ENCODE data around the gene NTSR2.

DNA sequence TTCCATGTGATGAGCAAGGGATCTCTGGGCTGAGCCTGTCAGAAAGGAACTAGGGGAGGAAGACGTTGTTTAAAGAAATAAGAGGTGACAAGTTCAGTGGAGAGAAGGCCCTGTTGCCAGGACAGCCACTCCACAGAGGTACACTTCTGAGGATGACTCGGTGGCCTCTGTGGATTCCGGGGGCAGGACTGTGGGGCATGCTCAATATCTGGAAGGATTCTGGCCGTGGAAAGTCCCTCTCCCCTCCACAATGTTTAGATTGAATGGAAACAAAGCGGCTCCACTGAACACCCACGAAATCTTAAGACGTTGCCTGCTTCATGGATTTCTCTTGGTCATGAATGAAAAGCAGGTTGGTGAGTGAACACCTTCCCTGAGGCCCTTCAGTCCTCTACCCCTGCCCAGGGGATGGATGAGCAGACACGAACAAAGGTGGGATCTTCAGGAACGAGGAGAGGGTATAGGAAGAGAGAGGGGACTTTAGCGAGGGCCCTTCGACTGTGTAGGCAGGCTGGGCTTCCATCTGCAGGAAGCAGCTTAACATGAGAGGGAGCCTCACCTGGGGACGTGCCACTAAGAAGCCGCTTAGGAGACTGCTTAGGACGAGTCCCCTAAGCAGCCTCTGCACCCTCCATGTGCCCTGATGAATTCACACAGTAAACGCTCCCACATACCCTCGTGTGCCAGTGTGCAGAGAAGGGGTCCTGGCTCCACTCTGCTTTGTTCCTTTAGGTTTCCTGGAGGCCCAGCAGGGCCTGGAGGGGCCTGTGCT, 1.9 kb downstream of the NTSR2 start:
- TF ChIP-seq, protein P1, sequence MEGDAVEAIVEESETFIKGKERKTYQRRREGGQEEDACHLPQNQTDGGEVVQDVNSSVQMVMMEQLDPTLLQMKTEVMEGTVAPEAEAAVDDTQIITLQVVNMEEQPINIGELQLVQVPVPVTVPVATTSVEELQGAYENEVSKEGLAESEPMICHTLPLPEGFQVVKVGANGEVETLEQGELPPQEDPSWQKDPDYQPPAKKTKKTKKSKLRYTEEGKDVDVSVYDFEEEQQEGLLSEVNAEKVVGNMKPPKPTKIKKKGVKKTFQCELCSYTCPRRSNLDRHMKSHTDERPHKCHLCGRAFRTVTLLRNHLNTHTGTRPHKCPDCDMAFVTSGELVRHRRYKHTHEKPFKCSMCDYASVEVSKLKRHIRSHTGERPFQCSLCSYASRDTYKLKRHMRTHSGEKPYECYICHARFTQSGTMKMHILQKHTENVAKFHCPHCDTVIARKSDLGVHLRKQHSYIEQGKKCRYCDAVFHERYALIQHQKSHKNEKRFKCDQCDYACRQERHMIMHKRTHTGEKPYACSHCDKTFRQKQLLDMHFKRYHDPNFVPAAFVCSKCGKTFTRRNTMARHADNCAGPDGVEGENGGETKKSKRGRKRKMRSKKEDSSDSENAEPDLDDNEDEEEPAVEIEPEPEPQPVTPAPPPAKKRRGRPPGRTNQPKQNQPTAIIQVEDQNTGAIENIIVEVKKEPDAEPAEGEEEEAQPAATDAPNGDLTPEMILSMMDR (conservative IDR thresholded peaks at IDR 0.05; ENCODE audit: low read depth in 2 of 2) = no peak
- TF ChIP-seq EZH2 (IDR thresholded peaks at IDR 0.05; ENCODE audit: low read depth, unreplicated experiment) (no peak), JUNB (IDR thresholded peaks at IDR 0.05; ENCODE audit: unreplicated experiment) (no peak), POLR2AphosphoS5 (IDR thresholded peaks at IDR 0.05; ENCODE audit: low read depth) (no peak)
- TF ChIP-seq, protein P2, sequence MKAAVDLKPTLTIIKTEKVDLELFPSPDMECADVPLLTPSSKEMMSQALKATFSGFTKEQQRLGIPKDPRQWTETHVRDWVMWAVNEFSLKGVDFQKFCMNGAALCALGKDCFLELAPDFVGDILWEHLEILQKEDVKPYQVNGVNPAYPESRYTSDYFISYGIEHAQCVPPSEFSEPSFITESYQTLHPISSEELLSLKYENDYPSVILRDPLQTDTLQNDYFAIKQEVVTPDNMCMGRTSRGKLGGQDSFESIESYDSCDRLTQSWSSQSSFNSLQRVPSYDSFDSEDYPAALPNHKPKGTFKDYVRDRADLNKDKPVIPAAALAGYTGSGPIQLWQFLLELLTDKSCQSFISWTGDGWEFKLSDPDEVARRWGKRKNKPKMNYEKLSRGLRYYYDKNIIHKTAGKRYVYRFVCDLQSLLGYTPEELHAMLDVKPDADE (IDR thresholded peaks at IDR 0.05) = no peak
